SU-DHL-6 (cell line): Measurements from ENCODE around the gene SLFN14.

Experiments used
- CTCF ChIP-seq: fragments of 200-600 bp; sonication (generic); IDR thresholded peaks from one replicate; pipeline ENCODE4 v1.5.1; 2017; ENCODE audit warnings: antibody characterized with exemption, mild to moderate bottlenecking, low read length, moderate library complexity; ENCODE audit not compliant: insufficient read depth, poor library complexity, severe bottlenecking
- EZH2phosphoT487 ChIP-seq: fragments of 200-600 bp; sonication (generic), shearing (Covaris generic); conservative IDR thresholded peaks from 2 replicates; pipeline ENCODE4 v1.6.1; 2018; ENCODE audit warnings: mild to moderate bottlenecking, antibody characterized with exemption, low read length, moderate library complexity, mixed read lengths

GRCh38 chr17:35588196-35588920 lies 27.7 kb upstream of the SLFN14 start:
- no peak for TF ChIP-seq CTCF
- TF ChIP-seq EZH2phosphoT487, result no peak
